ENCODE measurements around the gene PDLIM7. TPM values are rescaled to one million over a fixed set of nuclear protein-coding genes. Genes with fewer than 3 reads are reported as not detected.
A peak's percentile ranks its signal among the peaks of the same experiment; 100 is the strongest.

Gene PDLIM7
- total RNA-seq, 2 experiments from 2014 or later: 38.5 to 41.9 TPM

DNA sequence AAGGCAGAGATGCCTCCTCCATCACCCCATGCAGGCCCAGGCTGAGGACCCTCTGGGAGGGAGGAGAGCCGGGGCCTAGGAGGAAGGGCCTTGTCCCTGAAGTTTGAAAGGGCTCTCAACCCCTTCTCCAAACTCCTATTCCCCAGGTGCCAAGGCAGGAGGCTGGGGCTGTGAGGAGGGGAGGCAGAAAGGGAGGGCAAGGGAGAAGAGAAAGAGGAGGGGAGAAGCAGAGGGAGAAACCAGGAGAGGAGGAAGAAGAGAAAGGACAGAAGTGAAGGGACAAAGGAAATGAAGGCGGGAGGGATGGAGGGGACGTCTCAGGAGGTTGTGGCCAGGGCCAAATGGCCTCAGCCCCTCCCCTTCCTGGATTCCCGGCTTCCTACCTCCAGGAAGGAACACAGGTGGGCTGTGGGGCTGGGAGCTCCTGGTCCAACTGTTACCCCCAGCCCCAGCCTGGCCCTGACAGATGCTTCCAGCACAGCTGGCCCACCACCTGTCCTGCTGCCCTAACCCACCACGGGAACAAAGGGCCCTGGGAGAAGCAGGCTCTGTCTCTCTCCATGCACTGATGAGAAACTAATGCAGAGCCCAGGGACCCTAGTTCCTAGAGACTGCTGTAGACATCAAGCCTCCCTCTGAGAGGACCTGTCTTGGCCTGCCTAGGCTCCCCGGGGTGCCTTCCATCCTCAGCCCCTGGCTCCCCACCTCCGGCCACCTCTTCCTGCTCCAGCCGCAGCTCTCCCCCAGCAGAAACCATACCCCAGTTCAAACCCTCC, 27.5 kb downstream of the PDLIM7 start:
- peaks cover 2% of the 10 kb centered on the region for H3K9me3 Mint-ChIP-seq
- peaks cover 31% of the 10 kb centered on the region for H3K4me1 Mint-ChIP-seq
- no peak for DNase-seq
- peak overlapping the region; percentile 60 for H3K4me3 Mint-ChIP-seq
- H3K36me3 Mint-ChIP-seq: peaks cover 41% of the 10 kb centered on the region
- H3K27me3 Mint-ChIP-seq: no peaks in the 10 kb centered on the region
- H3K27ac Mint-ChIP-seq: peak overlapping the region; percentile 89

GRCh38 chr5:177468685-177469628, 28.4 kb downstream of the PDLIM7 start:
- H3K27ac Mint-ChIP-seq: no peak overlapping the region

DNA sequence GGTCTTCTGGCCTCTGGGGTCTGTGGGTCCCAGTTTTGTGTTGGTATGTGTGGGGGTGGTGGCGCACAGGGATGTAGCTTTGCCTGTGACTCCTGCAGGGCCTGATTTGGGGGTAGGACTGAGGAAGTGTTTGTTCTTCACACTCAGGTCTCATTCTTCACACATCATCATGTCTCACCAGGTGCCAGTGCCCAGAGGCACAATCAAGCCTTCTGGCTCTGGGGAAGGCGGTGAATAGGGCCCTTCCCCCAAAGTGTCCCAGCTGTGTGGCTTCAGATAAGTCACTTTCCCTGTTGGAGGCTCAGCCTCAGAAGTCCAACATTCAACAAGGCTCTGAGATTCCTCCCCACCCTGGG, 29.1 kb downstream of the PDLIM7 start:
- H3K36me3 Mint-ChIP-seq: peaks cover 46% of the 10 kb centered on the region
- H3K27ac Mint-ChIP-seq: no peak overlapping the region
- H3K4me3 Mint-ChIP-seq: no peak overlapping the region
- peaks cover 2% of the 10 kb centered on the region for H3K9me3 Mint-ChIP-seq
- H3K4me1 Mint-ChIP-seq: peaks cover 21% of the 10 kb centered on the region
- no peak for DNase-seq
- no peaks in the 10 kb centered on the region for H3K27me3 Mint-ChIP-seq

More at GRCh38 chr5:177468685-177469628, 28.4 kb downstream of the PDLIM7 start:
- no peak for DNase-seq
- peaks cover 23% of the 10 kb centered on the region for H3K4me1 Mint-ChIP-seq
- H3K36me3 Mint-ChIP-seq: peaks cover 41% of the 10 kb centered on the region
- no peaks in the 10 kb centered on the region for H3K27me3 Mint-ChIP-seq
- H3K4me3 Mint-ChIP-seq: peak overlapping the region; percentile 18
- peaks cover 2% of the 10 kb centered on the region for H3K9me3 Mint-ChIP-seq

DNA sequence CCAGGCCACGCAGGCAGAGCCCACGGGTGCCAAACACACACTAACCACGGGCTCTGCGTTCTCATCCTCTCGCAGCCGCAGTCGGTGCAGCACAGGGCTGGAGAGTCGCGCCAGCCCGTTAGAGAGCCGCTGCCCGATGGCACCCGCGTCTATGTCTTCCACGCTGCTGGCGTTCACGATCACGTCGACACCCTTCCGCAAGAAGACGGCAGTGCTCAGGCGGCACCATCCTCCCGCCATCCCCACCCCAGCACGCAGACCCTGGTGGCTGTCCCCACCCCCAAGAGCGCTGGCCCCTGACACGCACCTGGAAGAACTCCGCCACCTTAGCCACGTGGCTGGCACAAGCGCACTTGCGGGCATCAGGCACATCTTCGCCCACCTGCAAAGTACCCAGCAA, 30.0 kb downstream of the PDLIM7 start:
- peaks cover 29% of the 10 kb centered on the region for H3K4me1 Mint-ChIP-seq
- peaks cover 53% of the 10 kb centered on the region for H3K36me3 Mint-ChIP-seq
- H3K27me3 Mint-ChIP-seq: no peaks in the 10 kb centered on the region
- no peak overlapping the region for H3K27ac Mint-ChIP-seq
- H3K9me3 Mint-ChIP-seq: peaks cover 2% of the 10 kb centered on the region
- DNase-seq: no peak
- no peak overlapping the region for H3K4me3 Mint-ChIP-seq

DNA sequence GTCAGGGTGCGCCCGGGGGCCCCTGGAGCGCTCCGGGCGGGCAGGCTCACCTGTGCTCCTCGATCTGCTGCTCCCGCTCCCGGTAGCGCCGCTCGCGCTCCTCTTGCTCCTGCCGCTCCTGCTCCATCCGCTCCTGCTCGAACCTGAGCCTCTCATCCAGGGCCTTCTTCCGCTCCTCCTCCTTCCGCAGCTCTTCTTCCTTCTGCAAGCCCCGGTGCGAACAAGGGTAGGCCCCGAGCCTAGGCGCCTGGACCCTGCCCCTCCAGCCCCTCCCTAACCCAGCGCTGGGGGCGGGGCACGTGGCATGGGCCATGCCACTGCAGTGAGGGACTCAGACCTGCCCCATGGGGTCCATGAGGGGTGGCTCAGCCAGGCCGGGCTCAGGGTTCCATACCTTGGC, 30.5 kb downstream of the PDLIM7 start:
- Mint-ChIP-seq H3K36me3 (peaks cover 54% of the 10 kb centered on the region), H3K4me1 (peaks cover 31% of the 10 kb centered on the region), H3K27ac (no peak overlapping the region), H3K27me3 (no peaks in the 10 kb centered on the region), H3K9me3 (peaks cover 2% of the 10 kb centered on the region), H3K4me3 (no peak overlapping the region)
- DNase-seq: no peak

DNA sequence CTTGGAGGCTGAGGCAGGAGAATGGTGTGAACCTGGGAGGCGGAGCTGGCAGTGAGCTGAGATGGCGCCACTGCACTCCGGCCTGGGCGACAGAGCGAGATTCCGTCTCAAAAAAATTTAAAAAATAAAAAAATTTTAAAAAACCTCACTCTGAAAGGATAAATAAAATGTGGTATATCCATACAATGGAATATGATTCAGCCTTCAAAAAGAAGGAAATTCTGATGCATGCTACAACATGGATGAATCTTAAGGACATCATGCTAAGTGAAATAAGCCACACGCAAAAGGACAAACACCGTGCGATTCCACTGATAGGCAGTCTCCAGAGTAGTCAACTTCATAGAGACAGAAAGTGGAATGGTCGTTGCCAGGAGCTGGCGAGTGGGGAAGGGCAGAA, 32.4 kb downstream of the PDLIM7 start:
- no peak for DNase-seq
- Mint-ChIP-seq H3K36me3 (peaks cover 55% of the 10 kb centered on the region), H3K27me3 (no peaks in the 10 kb centered on the region), H3K27ac (no peak overlapping the region), H3K4me3 (no peak overlapping the region), H3K9me3 (peaks cover 2% of the 10 kb centered on the region), H3K4me1 (peaks cover 20% of the 10 kb centered on the region)

- Mint-ChIP-seq H3K4me3 (peak overlapping the region; percentile 64), H3K36me3 (peaks cover 45% of the 10 kb centered on the region)
- DNase-seq: no peak
Observed at GRCh38 chr5:177462021-177462670, 35.3 kb downstream of the PDLIM7 start.

DNA sequence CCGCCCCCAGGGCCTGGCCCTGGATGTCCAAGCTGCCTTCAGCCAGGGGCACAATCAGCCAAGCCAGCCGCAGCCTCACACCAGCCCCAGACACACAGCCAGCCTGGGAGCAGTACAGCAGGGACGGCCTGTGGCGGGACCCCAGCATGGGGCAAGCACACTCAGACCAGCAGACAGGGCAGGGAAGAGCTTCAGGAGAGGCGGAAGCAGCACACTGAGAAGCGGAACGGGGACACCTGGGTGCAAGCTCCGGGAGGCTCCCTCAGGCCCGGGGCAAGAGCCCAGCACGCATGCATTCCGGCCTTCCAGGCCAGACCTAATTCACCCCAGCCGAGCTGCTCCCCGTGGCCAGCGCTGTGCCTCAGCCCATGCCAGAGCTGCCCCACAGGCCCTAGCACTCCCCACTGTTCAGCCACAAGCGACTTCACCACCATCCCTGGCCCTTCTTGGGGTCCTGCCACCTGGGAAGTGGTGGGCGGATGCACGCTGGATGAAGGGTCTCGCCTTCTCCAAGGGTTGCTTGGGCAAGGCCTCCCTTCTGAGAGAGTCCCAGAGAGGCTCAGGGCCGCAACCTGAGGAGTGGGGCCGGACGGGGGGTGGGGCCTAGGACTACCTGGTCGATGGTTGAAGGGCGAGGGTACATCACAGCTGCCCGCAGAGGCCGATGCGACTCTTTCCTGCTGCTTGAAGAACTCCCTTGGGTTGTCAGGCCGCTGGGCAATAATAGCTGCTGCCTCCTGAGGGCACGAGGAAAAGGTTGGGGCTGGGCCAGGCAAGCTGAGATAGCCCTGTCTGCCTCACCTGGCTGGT, 37.4 kb downstream of the PDLIM7 start:
- Mint-ChIP-seq H3K4me1 (peaks cover 23% of the 10 kb centered on the region), H3K27ac (no peak overlapping the region)

More at GRCh38 chr5:177462021-177462670, 35.3 kb downstream of the PDLIM7 start:
- Mint-ChIP-seq H3K27ac (peak overlapping the region; percentile 84), H3K4me1 (peaks cover 21% of the 10 kb centered on the region), H3K27me3 (no peaks in the 10 kb centered on the region), H3K9me3 (peaks cover 2% of the 10 kb centered on the region)

GRCh38 chr5:177459357-177459756, 38.0 kb downstream of the PDLIM7 start:
- H3K27ac Mint-ChIP-seq: no peak overlapping the region
- no peaks in the 10 kb centered on the region for H3K9me3 Mint-ChIP-seq
- peaks cover 27% of the 10 kb centered on the region for H3K36me3 Mint-ChIP-seq
- no peak overlapping the region for H3K4me3 Mint-ChIP-seq
- no peaks in the 10 kb centered on the region for H3K27me3 Mint-ChIP-seq
- peaks cover 23% of the 10 kb centered on the region for H3K4me1 Mint-ChIP-seq
- DNase-seq: no peak

More for the DNA sequence above, 37.4 kb downstream of the PDLIM7 start:
- no peak for DNase-seq
- Mint-ChIP-seq H3K4me3 (no peak overlapping the region), H3K27me3 (no peaks in the 10 kb centered on the region), H3K36me3 (peaks cover 27% of the 10 kb centered on the region), H3K9me3 (no peaks in the 10 kb centered on the region)

DNA sequence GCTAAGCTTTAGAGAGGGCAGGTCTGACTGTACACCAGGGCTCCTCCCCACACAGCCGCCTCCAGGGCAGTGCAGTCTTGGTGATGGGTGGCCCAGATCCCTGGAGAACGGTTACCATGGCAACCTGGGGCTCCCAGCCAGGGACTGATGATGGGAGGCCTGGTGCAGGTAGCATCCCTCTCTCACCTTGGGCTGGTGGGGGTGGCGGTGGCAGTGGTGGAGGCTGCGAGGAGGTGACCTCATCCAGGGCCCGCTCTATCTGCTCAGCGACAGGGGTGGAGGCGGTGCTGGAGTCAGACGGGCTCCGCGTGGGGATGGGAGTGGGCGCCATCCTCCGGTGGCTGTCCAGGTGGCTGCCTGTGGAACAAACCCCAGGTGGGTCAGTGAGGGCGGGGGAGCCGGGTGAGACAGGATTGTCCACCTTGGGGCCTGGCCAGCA, 38.5 kb downstream of the PDLIM7 start:
- DNase-seq: no peak
- H3K9me3 Mint-ChIP-seq: no peaks in the 10 kb centered on the region
- peaks cover 25% of the 10 kb centered on the region for H3K4me1 Mint-ChIP-seq
- no peaks in the 10 kb centered on the region for H3K27me3 Mint-ChIP-seq
- H3K4me3 Mint-ChIP-seq: no peak overlapping the region
- peaks cover 27% of the 10 kb centered on the region for H3K36me3 Mint-ChIP-seq
- no peak overlapping the region for H3K27ac Mint-ChIP-seq

GRCh38 chr5:177457852-177458681, 39.3 kb downstream of the PDLIM7 start:
- Mint-ChIP-seq H3K4me3 (no peak overlapping the region), H3K4me1 (peaks cover 28% of the 10 kb centered on the region), H3K36me3 (peaks cover 20% of the 10 kb centered on the region), H3K27me3 (no peaks in the 10 kb centered on the region), H3K9me3 (no peaks in the 10 kb centered on the region), H3K27ac (no peak overlapping the region)
- no peak for DNase-seq

DNA sequence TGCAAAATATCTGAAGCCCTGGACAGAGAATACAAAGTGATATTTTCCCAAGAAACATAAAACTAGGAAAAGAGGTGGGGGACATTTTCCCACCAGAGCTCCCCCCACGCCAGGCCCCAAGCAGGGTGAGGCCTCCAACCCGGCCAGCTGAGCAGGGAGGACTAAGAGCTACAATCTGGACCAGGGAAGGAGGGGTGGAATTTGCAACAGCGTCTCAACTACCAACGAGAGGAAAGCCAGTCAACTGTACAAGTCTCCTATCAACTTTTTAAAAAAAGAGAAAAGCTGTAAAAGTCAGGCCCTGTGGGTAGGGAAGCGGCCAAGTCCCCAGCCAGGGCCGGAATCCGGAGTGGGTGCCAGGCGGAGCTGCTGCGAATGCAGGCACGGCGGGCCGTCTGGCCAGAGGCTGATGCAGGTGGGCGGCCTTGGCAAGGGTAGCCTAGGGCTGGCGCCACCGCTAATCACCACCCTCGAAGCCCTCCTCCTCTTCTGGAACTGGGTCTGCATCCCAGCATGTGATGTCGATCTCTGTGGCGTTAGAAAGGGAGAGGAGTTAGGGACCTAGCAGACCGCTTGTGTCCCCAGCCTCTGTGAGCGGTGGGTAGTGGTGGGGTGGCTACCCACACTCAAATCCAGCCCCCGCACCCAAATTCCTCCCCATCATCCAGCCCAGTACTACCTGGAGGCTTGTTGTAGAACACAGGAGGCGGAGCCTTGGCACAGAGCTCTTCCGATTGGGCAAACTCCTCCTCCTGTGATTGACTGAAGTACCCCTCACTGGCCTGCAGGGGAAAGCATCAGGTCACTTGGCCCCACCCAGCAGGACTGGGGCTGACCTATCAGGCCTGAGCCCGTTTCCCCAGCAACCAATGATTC, 40.2 kb downstream of the PDLIM7 start:
- DNase-seq: peak; percentile 77
- Mint-ChIP-seq H3K4me3 (peak overlapping the region; percentile 64), H3K27ac (peak overlapping the region; percentile 51), H3K36me3 (peaks cover 13% of the 10 kb centered on the region), H3K4me1 (peaks cover 22% of the 10 kb centered on the region), H3K9me3 (no peaks in the 10 kb centered on the region), H3K27me3 (no peaks in the 10 kb centered on the region)

DNA sequence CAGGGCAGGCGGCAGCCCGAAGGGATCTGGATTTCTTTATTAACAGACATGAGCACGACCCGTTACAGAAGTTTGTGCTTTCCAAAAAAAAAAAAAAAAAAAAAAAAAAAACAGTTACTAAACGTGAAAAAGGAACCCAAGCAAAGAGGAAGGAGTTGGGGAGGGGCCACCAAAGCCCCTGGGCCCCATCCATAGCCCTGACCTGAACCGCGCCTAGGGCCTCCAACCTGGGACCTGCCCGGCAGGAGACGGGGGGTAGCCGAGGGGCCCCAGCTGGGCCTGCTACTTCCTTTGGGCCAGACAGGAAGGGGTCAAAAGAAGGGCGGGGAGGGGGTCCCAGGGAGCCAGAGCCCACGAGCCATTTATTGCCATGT, 40.8 kb downstream of the PDLIM7 start:
- Mint-ChIP-seq H3K36me3 (peaks cover 8% of the 10 kb centered on the region), H3K4me1 (peaks cover 22% of the 10 kb centered on the region), H3K27me3 (no peaks in the 10 kb centered on the region), H3K4me3 (peak overlapping the region; percentile 84), H3K27ac (peak overlapping the region; percentile 54), H3K9me3 (no peaks in the 10 kb centered on the region)
- no peak for DNase-seq
